HUES6 (cell line): Measurements from ENCODE around the gene SELENOM.
A peak's percentile ranks its signal among the peaks of the same experiment; 100 is the strongest.
"Not testable (repeated sequence)": the region's sequence is repeated elsewhere in the genome, so short reads cannot be mapped to it uniquely, and the experiment has no call there.

ENCODE experiments used
- H3K27ac ChIP-seq: 2 replicates; pipeline ENCODE4 v1.7.0; 2013; ENCODE audit warnings: low read depth, mild to moderate bottlenecking, low read length, inconsistent platforms
- H3K27me3 ChIP-seq: 2 replicates; pipeline ENCODE4 v1.6.1; 2013; ENCODE audit warnings: low read length; ENCODE audit not compliant: control insufficient read depth, insufficient read depth
- H3K36me3 ChIP-seq: 2 replicates; pipeline ENCODE4 v1.6.1; 2013; ENCODE audit warnings: low read length; ENCODE audit not compliant: control insufficient read depth, insufficient read depth
- H3K4me1 ChIP-seq: 2 replicates; pipeline ENCODE4 v1.6.1; 2013; ENCODE audit warnings: low read length; ENCODE audit not compliant: control insufficient read depth, insufficient read depth
- H3K4me3 ChIP-seq: 2 replicates; pipeline ENCODE4 v1.5.1; 2013; ENCODE audit warnings: low read depth, low read length
- H3K9ac ChIP-seq: one replicate; pipeline ENCODE4 v1.6.1; 2013; ENCODE audit warnings: mild to moderate bottlenecking, low read length
- H3K9me3 ChIP-seq: 2 replicates; pipeline ENCODE4 v1.6.1; 2013; ENCODE audit warnings: low read depth, low read length; ENCODE audit not compliant: control insufficient read depth, insufficient read depth

Gene SELENOM

DNA sequence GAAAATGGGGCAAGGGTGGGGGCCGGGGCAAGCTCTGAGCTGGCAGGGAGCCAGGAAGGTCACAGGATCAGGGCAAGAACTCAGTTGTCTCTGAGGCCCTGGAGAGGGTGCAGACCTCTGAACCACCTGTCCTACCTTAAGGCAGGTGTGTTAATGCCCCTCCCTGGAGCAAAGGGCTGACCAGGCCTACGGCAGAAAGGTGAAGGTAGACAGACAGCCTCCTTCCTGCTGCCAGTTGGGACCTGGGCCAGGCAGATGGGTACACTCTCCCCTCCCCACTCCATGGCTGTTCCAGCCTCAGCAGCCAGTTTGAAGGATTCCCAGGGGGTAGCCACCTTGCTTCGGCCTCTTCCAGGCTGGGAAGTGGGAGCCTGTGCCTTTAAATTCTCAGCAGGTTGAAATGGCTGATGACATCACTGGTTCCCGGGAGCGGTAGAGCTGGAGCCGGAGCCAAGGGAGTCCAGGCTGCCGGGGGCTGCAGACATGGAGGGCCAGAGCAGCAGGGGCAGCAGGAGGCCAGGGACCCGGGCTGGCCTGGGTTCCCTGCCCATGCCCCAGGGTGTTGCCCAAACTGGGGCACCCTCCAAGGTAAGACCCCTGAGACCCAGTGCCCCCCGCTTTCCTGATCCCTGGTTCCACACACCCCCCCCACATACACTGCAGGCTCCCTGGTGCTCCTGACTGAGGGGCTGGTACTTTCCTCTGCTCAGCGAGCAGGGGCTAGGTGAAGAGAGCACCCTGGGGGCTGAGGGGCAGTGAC lies 15.3 kb upstream of the SELENOM start, which contains the start of gene INPP5J:
INPP5J (plus strand) TSS at position 435 of the 760 bp plus-strand sequence; CDS start at position 484, 49 bp downstream.
- Histone ChIP-seq H3K9me3 (no peaks in the 10 kb centered on the region), H3K4me3 (peak within 1 kb of the TSS; percentile 63), H3K4me1 (peaks cover 21% of the 10 kb centered on the region), H3K27ac (no peak within 1 kb of the TSS), H3K27me3 (no peaks in the 10 kb centered on the region), H3K36me3 (no peaks in the 10 kb centered on the region), H3K9ac (peak within 1 kb of the TSS; percentile 31)

DNA sequence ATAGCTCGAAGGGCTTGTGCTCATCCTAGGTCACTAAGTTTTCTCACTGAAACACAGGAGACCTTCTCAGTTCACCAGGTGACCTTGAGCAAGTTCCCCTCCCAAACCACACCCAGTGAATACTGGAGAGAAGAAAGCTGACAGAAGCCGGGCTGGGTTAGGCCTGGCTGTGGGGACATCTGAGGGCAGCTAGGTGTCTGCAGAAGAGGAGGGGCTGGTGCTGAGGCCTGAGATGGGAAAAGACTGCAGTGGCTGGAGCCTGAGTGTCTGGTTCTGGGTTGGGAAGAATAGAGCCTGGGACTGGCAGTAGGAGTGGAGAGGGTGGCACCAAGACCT lies 14.8 kb upstream of the SELENOM start:
- Histone ChIP-seq H3K27me3 (no peaks in the 10 kb centered on the region), H3K9ac (no peak overlapping the region), H3K9me3 (no peaks in the 10 kb centered on the region), H3K36me3 (no peaks in the 10 kb centered on the region), H3K27ac (no peak overlapping the region), H3K4me3 (no peak overlapping the region), H3K4me1 (peaks cover 19% of the 10 kb centered on the region)

DNA sequence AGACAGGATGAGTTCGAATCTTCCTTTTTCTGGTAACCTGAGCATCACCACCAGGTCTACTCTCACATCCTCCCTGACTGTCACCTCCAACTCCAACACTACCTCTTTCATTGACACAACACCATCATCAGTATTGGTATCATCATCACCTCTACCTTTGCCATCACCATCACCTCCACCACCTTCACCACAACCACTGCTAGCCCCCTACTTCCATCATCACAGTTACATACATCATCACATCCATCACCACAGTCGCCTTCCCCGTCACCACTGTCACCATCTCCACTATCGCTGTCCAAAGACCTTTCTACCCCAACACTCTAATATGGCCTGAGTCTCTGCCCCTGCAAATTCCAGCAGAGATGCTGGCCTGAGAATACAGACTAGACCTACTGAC lies 14.0 kb upstream of the SELENOM start:
- Histone ChIP-seq H3K36me3 (no peaks in the 10 kb centered on the region), H3K9me3 (no peaks in the 10 kb centered on the region), H3K4me3 (no peak overlapping the region), H3K9ac (no peak overlapping the region), H3K4me1 (peaks cover 13% of the 10 kb centered on the region), H3K27me3 (no peaks in the 10 kb centered on the region), H3K27ac (no peak overlapping the region)

DNA sequence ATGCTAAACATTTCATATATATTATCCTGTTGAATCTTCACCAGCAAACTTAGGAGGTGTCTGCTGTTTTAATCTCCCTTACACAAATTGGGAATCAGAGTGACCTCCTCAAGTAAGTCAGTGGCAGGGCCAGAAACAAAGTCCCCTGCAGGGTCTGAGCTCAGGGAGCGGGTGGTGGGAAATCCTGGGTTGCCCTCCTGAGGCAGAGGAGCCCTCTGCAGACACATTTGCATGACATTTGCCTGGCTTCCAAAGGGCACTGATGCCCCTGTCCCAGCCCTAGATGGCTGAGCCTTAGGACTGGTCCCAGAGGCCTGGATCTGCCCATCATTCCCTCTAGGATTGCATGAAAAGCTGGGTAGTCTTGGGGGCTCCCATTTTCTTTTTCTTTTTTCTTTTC lies 13.3 kb upstream of the SELENOM start:
- Histone ChIP-seq H3K9me3 (no peaks in the 10 kb centered on the region), H3K4me1 (peaks cover 13% of the 10 kb centered on the region), H3K4me3 (no peak overlapping the region), H3K9ac (no peak overlapping the region), H3K36me3 (no peaks in the 10 kb centered on the region), H3K27me3 (no peaks in the 10 kb centered on the region), H3K27ac (no peak overlapping the region)

DNA sequence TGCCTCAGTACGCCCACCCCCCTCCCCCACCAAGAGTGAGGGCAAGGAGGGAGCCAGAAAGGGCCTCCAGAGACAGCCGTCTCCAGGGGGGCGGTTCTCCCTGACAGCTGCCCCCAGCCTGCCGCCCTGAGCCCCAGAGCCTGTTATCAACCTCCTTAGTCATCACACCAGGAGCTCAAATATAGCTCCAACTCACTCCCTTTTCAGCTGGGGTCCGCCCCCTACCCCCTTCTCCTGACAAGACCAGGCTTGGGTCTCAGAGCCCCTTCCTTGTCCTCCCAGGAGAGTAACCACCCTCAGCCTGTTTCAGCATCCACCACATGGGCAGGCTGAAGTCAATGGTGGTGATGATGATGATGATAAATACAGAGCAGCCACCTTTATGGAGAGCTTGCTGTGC lies 12.9 kb upstream of the SELENOM start:
- Histone ChIP-seq H3K4me3 (no peak overlapping the region), H3K4me1 (peaks cover 13% of the 10 kb centered on the region), H3K27ac (no peak overlapping the region), H3K36me3 (no peaks in the 10 kb centered on the region), H3K9ac (no peak overlapping the region), H3K9me3 (no peaks in the 10 kb centered on the region), H3K27me3 (no peaks in the 10 kb centered on the region)

DNA sequence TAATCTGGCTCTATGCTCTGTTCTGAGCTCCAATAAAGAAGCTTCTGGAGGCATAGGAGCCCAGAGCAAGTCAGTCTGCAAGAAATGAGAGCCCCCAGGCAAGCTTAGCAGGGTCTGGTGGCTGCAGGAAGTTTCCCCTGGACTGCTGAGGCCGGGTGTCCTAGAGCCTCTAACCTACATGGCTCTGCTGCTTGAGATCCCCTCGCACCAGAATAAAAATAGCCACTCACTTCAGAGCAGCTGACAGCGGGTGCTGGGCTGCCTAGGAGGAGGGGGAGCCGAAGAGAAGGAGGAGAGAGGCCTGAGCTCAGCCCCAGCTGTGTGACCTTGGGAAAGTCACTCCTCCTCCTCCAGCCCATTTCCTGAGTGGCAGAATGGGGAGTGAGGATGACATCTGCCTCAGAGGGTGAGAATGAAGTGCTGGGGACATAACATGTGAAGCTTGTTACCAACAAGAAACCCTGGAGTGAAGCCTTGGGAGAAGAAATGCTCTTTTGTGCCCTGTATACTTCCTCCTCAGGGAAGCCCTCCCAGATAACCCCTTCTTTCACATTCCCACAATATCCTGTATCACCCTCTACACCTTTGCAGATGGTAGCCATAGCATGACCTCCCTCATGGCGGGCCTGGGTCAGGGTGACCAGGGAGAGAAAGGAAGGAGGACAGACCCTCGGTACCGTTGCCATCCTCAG lies 11.8 kb upstream of the SELENOM start:
- H3K36me3 ChIP-seq, result no peaks in the 10 kb centered on the region
- no peaks in the 10 kb centered on the region for H3K9me3 ChIP-seq
- H3K4me1 ChIP-seq, result peaks cover 13% of the 10 kb centered on the region
- H3K27me3 ChIP-seq, result no peaks in the 10 kb centered on the region
- no peak overlapping the region for H3K4me3 ChIP-seq
- H3K27ac ChIP-seq, result no peak overlapping the region
- no peak overlapping the region for H3K9ac ChIP-seq

DNA sequence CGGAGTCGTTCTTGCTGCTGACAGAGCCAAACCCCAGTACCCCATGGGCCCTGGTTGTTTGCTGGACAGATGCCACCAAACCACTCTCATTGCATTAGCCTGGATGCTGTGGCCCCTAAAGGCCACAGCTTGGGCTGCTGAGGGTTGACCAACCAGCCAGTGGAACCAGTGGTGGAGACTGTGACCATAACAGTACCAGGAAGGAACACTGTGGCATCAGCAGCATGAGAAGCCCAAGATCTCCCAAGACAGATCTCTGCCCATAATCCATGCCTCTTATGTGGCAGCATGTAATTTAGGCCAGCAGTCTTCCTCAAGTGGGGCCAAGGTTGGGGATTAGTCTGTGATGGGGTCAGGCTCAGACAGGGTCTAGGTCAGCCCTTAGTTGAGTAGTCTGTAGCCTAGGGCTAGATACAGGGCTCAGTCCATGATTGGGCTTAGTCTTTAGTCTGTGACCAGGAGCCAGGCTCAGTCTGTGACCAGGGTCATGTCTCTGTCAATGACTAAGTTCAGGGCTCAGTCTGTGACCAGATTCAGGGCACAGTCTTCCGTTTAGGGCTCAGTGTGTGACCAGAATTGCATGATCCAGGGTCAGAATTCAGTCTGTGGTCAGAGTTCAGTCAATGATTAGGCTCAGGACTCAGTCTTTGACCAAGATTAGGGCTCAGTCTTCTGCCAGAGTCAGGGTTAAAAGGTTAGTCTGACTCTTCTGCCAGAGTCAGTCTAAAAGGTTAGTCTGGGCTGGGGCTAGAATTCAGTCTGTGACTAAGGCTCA lies 10.9 kb upstream of the SELENOM start:
- Histone ChIP-seq H3K27me3 (no peaks in the 10 kb centered on the region), H3K9me3 (no peaks in the 10 kb centered on the region), H3K4me3 (no peak overlapping the region), H3K36me3 (no peaks in the 10 kb centered on the region), H3K9ac (no peak overlapping the region), H3K27ac (no peak overlapping the region), H3K4me1 (peaks cover 10% of the 10 kb centered on the region)

DNA sequence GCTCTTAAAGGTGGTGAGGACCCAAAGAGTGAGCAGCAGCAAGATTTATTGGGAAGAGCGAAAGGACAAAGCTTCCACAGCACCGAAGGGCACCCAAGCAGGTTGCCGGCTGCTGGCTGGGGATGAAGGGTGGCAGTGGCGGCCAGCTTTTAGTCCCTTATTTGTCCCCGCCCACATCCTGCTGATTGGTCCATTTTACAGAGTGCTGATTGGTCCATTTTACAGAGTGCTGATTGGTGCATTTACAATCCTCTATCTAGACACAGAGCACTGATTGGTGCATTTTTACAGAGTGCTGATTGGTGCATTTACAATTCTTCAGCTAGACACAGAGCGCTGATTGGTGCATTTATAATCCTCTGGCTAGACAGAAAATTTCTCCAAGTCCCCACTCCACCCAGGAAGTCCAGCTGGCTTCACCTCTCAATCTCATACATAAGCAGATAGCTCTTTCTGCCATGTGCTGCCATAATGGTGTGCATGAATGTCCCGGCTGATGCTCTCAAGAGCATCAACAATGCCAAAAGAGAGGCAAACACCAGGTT lies 5.3 kb upstream of the SELENOM start:
- H3K27me3 ChIP-seq, H3K27ac ChIP-seq, H3K36me3 ChIP-seq, H3K4me1 ChIP-seq, H3K4me3 ChIP-seq, H3K9ac ChIP-seq, H3K9me3 ChIP-seq: not testable (repeated sequence)

DNA sequence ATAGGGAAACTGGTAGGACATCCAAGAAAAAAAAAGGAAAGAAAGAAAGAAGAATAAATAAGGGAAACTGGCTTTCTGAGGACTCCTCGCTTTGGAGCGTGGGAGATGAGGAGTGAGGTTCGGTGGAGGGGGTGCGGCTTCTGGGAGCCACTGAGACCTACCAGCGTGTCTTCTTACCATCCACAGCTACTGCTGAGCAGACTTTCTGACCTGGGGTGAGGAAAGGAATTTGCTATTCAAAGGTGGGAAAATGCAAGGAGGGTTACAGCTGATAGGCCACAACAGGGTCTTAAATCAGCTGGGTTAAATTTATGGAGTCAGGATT lies 488 bp upstream of the SELENOM start:
- peaks cover 4% of the 10 kb centered on the region; the same call in 1 of the 2 replicates for H3K9me3 ChIP-seq

DNA sequence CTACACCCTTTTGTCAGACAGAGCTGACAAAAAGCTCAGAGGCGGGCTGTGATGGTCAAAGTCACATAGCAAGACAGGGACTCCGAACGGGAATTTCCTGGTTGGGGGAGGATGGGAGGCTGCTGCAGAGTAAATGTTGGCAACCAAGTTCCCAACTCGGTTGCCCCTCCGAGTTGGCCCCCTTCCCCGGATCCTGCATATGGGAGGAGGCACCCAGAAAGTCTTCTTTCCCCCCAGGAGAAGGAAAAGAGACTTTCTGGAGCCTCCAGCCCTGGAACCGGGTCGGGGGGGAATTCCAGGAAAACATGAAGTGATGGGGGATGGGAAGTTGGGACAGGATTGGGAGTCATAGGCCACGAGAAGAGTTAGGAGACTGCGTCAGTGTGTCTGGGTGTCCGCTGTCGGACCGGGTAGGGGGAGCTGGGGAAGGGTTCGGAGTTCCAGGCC lies 614 bp downstream of the SELENOM start:
- Histone ChIP-seq H3K27ac (no peak overlapping the region), H3K4me3 (peak overlapping the region; percentile 89), H3K27me3 (peaks cover 23% of the 10 kb centered on the region), H3K9me3 (no peaks in the 10 kb centered on the region), H3K9ac (peak overlapping the region; percentile 50), H3K36me3 (no peaks in the 10 kb centered on the region), H3K4me1 (peaks cover 12% of the 10 kb centered on the region; the same call in 1 of the 2 replicates)

More for the DNA sequence above, 488 bp upstream of the SELENOM start:
- peak overlapping the region; percentile 53 for H3K4me3 ChIP-seq
- H3K9ac ChIP-seq, result peak overlapping the region; percentile 21
- H3K27me3 ChIP-seq, result peaks cover 23% of the 10 kb centered on the region
- no peak overlapping the region for H3K27ac ChIP-seq
- H3K4me1 ChIP-seq, result peaks cover 12% of the 10 kb centered on the region; the same call in 1 of the 2 replicates
- H3K36me3 ChIP-seq, result no peaks in the 10 kb centered on the region
